D721Med (cell line): ENCODE measurements around the gene ANO8.

Experiments
- DNase-seq: peaks from one replicate; pipeline ENCODE4 v3.0.0; 2011; ENCODE audit warnings: low spot score; ENCODE audit not compliant: insufficient read length
- FAIRE-seq: peaks from 2 replicates; lab custom pipeline; 2011; peaks lifted over from hg19 to GRCh38; lab: Jason Lieb, UNC
- CTCF ChIP-seq: IDR thresholded peaks from 2 replicates; pipeline ENCODE4 v1.5.1; 2012; ENCODE audit warnings: mild to moderate bottlenecking, control low read depth; ENCODE audit not compliant: insufficient read depth; ENCODE audit errors: missing control alignments

The ANO8 gene

GRCh38 chr19:17326595-17326966 is 8.1 kb downstream of the ANO8 start:
- DNase-seq (no peak), FAIRE-seq (no peak)
- TF ChIP-seq CTCF: no peak

- FAIRE-seq (no peak), DNase-seq (peak; percentile 7)
- no peak for TF ChIP-seq CTCF
Measured at GRCh38 chr19:17325881-17326594, 8.6 kb downstream of the ANO8 start.

- TF ChIP-seq CTCF: no peak
- peak; percentile 10 for DNase-seq
- no peak for FAIRE-seq
Measured at GRCh38 chr19:17325133-17325532, 9.5 kb downstream of the ANO8 start.

GRCh38 chr19:17324357-17325114 is 10.1 kb downstream of the ANO8 start:
- DNase-seq (peak; percentile 16), FAIRE-seq (no peak)
- TF ChIP-seq CTCF: no peak

GRCh38 chr19:17323964-17324332 is 10.7 kb downstream of the ANO8 start:
- no peak for FAIRE-seq
- DNase-seq: peak; percentile 12
- no peak for TF ChIP-seq CTCF

- peak; percentile 9 for DNase-seq
Measured at GRCh38 chr19:17323300-17323963, 11.2 kb downstream of the ANO8 start.

More at GRCh38 chr19:17323300-17323963, 11.2 kb downstream of the ANO8 start:
- FAIRE-seq: no peak
- no peak for TF ChIP-seq CTCF
